Psoas muscle (tissue), 8 donors: ENCODE data around the gene KRTAP10-9. TPM values are rescaled to one million over a fixed set of nuclear protein-coding genes. Genes with fewer than 3 reads are reported as not detected.

Experiments used
- ATAC-seq, 4 donors: fragments of 200-7000 bp; cut with Tn5 transposase; one replicate each; pipeline ENCODE4 v1.9.1; 2020; ENCODE audit warnings: moderate library complexity in 3 of 4, mild to moderate bottlenecking in 2 of 4
- DNase-seq, 2 donors: peaks; one replicate each; pipeline ENCODE4 v3.0.0-alpha.2; 2020
- H3K27ac ChIP-seq: fragments of 200-600 bp; one replicate; pipeline ENCODE4 v1.8.0; 2022
- H3K27me3 ChIP-seq, 3 donors: fragments of 200-600 bp in 1 of 3; one replicate each; pipeline versions ENCODE4 v1.6.1 to v1.8.0; 2013 to 2022; ENCODE audit warnings: low read length in 2 of 3, mild to moderate bottlenecking in 2 of 3, moderate library complexity in 1 of 3; ENCODE audit not compliant: insufficient read depth in 3 of 3
- H3K36me3 ChIP-seq, 2 donors: fragments of 200-600 bp in 1 of 2; one replicate each; pipeline versions ENCODE4 v1.6.1 to v1.8.0; 2013 to 2022; ENCODE audit warnings: low read depth in 1 of 2, mild to moderate bottlenecking in 1 of 2, moderate library complexity in 1 of 2; ENCODE audit not compliant: insufficient read depth in 1 of 2
- H3K4me1 ChIP-seq: fragments of 200-600 bp; one replicate; pipeline ENCODE4 v1.8.0; 2022
- H3K4me3 ChIP-seq: fragments of 200-600 bp; one replicate; pipeline ENCODE4 v1.8.0; 2022; ENCODE audit warnings: mild to moderate bottlenecking
- H3K9me3 ChIP-seq: fragments of 200-600 bp; one replicate; pipeline ENCODE4 v1.8.0; 2022
- WGBS, 3 donors: extraction: QIAGEN DNeasy Blood & Tissue Kit; methylation state at CpG; one replicate each; pipeline versions ENCODE4 v1.1.6 to v1.1.7; 2013; 5-methylcytosine and 5-hydroxymethylcytosine counted together
- intact Hi-C, 2 donors: fragments of 100-400 bp; cut with DNase I; formaldehyde crosslinking; loops; one replicate each; pipeline versions ENCODE4 v1.11.0 to v1.14.2; 2022
- polyA plus RNA-seq, 3 donors: library from polyadenylated mRNA; stranded (reverse); fragments of 200-250 nt; gene quantifications; one replicate each; pipeline ENCODE4 v1.2.3, GENCODE V29; 2013
- total RNA-seq, 4 donors: library from RNA; stranded (reverse); fragmentation: NEBNext Ultra II Directional in 2 of 4; extraction: Animal tissue kit (Norgen Biotek cat#: 25700) in 2 of 4; gene quantifications; one replicate each; pipeline versions ENCODE4 v1.2.1 to v1.2.4, GENCODE V29; 2021 to 2023
- TF ChIP-seq, protein P1 (sequence below): fragments of 200-600 bp; IDR thresholded peaks from one replicate; pipeline ENCODE4 v1.8.0; 2022; ENCODE audit warnings: antibody characterized with exemption
- donor health status: healthy with polysubstance abuse.
- donor health status: DM: no; HTN: no; CAD: no; lungs with moderate emphysema.
- donor health status: Bipolar disorder and iron deficiency.
- donor health status: healthy.
- donor health status: DM: yes; HTN: yes; CAD: no.
- donor health status: DM: no; HTN: no; CAD: no.
- donor health status: DM: no; HTN: no; CAD: no.
- donor health status: DM: yes; HTN: yes; CAD: no.

The KRTAP10-9 gene
- total and polyA plus RNA-seq, 7 donors: not detected

DNA sequence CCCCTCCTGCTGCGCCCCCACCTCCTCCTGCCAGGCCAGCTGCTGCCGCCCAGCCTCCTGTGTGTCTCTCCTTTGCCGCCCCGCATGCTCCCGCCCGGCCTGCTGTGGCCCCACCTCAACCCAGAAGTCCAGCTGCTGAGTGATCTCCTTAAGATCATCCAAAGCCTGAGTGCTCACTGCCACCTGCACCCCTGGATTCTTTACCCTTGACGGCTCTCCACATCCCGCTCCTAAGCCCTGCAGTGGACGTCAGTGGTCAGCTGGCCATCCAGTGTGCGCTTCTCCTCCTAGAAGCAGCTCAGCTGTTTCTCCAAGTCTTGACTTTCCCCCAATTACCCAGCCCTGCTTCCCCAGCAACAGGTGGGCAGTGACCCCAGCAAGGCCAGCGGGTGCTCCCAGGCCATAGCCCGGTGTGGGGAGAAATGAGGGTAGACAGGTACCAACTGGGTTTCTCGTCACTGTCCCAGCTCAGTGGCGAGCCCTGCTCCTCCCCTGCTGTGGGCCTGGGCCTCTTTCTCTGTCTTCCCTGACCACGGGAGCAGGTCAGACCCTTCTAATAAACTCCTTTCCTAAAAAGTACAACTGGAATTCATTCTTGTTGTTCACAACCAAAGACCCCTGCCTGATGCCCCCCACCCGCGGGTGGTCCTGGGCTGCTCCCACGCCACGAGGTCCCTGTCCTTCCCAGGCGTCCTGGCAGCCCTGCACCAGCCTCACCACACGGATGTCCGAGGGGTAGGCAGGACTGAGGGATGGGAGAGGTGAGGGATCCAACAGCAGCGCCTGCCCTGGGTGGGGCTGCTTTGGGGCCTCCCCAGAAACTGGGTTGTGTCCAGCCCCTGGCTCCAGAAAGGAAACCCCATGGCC is 25.1 kb upstream of the KRTAP10-9 start:
- 42 to 46% (median 44%) methylated on average over 23 of the region's 23 CpGs for WGBS, 3 donors
- TF ChIP-seq, protein P1, sequence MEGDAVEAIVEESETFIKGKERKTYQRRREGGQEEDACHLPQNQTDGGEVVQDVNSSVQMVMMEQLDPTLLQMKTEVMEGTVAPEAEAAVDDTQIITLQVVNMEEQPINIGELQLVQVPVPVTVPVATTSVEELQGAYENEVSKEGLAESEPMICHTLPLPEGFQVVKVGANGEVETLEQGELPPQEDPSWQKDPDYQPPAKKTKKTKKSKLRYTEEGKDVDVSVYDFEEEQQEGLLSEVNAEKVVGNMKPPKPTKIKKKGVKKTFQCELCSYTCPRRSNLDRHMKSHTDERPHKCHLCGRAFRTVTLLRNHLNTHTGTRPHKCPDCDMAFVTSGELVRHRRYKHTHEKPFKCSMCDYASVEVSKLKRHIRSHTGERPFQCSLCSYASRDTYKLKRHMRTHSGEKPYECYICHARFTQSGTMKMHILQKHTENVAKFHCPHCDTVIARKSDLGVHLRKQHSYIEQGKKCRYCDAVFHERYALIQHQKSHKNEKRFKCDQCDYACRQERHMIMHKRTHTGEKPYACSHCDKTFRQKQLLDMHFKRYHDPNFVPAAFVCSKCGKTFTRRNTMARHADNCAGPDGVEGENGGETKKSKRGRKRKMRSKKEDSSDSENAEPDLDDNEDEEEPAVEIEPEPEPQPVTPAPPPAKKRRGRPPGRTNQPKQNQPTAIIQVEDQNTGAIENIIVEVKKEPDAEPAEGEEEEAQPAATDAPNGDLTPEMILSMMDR: no peak

DNA sequence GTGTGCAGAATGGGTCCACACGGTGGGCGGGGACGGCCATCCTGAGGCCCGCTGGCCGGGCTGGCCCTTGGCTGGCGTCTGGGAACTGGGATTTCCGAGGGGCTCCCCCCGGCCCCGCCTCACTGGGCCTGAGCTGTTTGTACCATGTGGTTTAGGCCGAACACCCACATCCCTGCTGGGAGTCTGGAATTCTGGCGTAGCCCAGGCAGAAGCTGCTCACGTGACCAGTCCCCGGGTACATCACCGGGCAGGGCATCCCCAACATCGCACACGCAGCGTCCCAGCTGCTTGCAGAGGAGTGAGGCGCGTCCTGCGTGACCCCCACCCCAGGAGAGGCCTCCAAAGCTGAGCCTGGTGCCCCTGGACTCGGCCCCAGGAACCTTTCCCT is 24.4 kb upstream of the KRTAP10-9 start:
- Histone ChIP-seq H3K36me3 (no peaks in the 10 kb centered on the region), H3K4me1 (no peaks in the 10 kb centered on the region), H3K27me3 (peaks cover 0 to 66% (median 10%) of the 10 kb centered on the region in 3 donors), H3K9me3 (no peaks in the 10 kb centered on the region), H3K4me3 (no peak overlapping the region), H3K27ac (no peak overlapping the region)
- intact Hi-C loops: no loop called here
- 41 to 52% (median 42%) methylated on average over 20 to 21 of the region's 21 CpGs for WGBS, 3 donors
- ATAC-seq (no peak), DNase-seq (no peak)
- TF ChIP-seq, protein P1: no peak

More for the DNA sequence above, 25.1 kb upstream of the KRTAP10-9 start:
- H3K9me3 ChIP-seq: no peaks in the 10 kb centered on the region
- no peaks in the 10 kb centered on the region for H3K36me3 ChIP-seq
- H3K27me3 ChIP-seq: peaks cover 0 to 72% (median 10%) of the 10 kb centered on the region in 3 donors
- DNase-seq (no peak), ATAC-seq (no peak)
- no peaks in the 10 kb centered on the region for H3K4me1 ChIP-seq
- intact Hi-C loops: no loop called here
- no peak overlapping the region for H3K4me3 ChIP-seq
- H3K27ac ChIP-seq: no peak overlapping the region

DNA sequence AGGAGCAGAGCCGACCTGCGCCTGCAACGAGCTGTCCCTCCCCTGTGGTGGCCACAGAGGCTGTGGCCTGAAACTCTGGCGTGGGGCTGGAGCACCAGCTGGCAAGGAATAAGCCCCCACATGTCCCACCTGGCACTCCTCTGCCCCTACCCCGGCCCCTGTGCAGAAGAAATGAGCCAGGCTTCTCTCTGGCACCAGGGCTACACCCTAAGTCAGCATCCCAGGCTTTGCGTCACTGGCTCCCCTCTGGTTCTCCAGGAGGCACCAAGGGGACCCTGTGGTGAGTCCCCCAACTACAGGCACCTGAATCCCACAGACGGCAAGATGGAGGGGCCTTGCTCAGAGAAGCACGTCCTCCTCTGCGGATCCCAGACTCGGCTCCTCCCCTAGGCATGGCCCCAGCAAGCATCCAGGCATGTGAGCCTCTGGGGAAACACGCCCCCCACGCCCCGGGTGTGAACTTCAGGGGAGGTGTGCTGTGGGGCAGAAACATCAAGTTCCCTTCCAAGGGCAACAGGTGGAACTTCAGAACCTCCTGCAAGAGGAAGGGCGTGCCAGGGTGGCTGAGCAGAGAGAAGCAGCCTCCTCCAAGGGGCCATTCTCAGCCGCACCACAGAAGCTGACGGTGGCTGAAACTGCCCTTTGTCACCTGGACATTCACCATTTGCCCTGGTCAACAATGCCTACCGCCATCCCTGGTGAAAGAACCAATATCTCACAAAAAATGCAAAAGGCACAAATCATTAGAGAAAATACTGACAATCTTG is 23.6 kb upstream of the KRTAP10-9 start:
- intact Hi-C loops: no loop called here
- TF ChIP-seq, protein P1: no peak
- Histone ChIP-seq H3K27me3 (peaks cover 0 to 57% (median 10%) of the 10 kb centered on the region in 3 donors), H3K9me3 (no peaks in the 10 kb centered on the region), H3K4me3 (no peak overlapping the region), H3K4me1 (no peaks in the 10 kb centered on the region), H3K27ac (no peak overlapping the region), H3K36me3 (no peaks in the 10 kb centered on the region)
- DNase-seq (no peak), ATAC-seq (no peak)
- WGBS, 3 donors: 43 to 56% (median 46%) methylated on average over 17 of the region's 17 CpGs

DNA sequence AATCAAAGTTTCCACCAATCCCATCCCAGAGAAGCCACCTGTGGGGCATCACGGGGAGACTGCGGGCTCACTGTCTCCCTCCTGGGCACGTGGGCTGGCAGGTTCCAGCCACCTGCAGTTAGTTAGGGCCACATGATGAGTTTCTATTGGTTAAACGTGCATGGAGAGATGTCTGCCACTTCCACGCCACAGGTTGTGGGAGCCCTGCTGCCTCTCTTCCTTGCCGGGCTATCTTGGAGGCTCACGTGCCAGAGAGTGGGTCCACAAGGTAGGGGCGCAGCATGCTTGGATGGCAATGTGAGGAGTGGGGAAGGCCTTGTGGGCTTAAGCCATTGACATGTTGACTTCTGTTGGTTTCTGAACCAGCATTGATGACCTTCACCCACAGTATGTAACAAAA is 23.0 kb upstream of the KRTAP10-9 start:
- no peaks in the 10 kb centered on the region for H3K36me3 ChIP-seq
- no peak overlapping the region for H3K4me3 ChIP-seq
- no peaks in the 10 kb centered on the region for H3K4me1 ChIP-seq
- H3K9me3 ChIP-seq: peaks cover 1% of the 10 kb centered on the region
- intact Hi-C loops: no loop called here
- ATAC-seq (no peak), DNase-seq (no peak)
- no peak overlapping the region for H3K27ac ChIP-seq
- TF ChIP-seq, protein P1: no peak
- H3K27me3 ChIP-seq: peaks cover 0 to 51% (median 10%) of the 10 kb centered on the region in 3 donors
- 80 to 83% (median 83%) methylated on average over 8 of the region's 8 CpGs for WGBS, 3 donors
